HCT116 (cell line): ENCODE results near the gene SUB1. TPM values are rescaled to one million over a fixed set of nuclear protein-coding genes. Genes with fewer than 3 reads are reported as not detected.
"Not testable (repeated sequence)": the region's sequence is repeated elsewhere in the genome, so short reads cannot be mapped to it uniquely, and the experiment has no call there.

ENCODE experiments used
- ATAC-seq: fragments of 200-7000 bp; cut with Tn5 transposase; 2 replicates; pipeline ENCODE4 v1.9.1; 2020; ENCODE audit warnings: mild to moderate bottlenecking, moderate library complexity
- BruUV-seq: library from RNA; stranded (reverse); fragments of 400-500 nt; replicated peaks from 2 replicates; lab custom pipeline; 2021; lab: Mats Ljungman, UMichigan
- CTCF ChIA-PET: fragments of 300-600 bp; sonication (Branson Sonifier 250); formaldehyde crosslinking; loops from one replicate; lab custom pipeline; 2021; ENCODE audit warnings: antibody characterized with exemption; lab: Charles Lee
- POLR2A ChIA-PET: fragments of 300-600, 350-600 bp; sonication (Branson Sonifier 250); formaldehyde crosslinking; loops from one replicate; lab custom pipeline; 2021; ENCODE audit warnings: antibody characterized with exemption; lab: Charles Lee
- RAD21 ChIA-PET, 2 experiments: fragments of 300-600 bp; sonication (Branson Sonifier 250); formaldehyde crosslinking; loops; one replicate each; lab custom pipeline; 2023; ENCODE audit warnings: low total read pairs in 2 of 2; ENCODE audit not compliant: uncharacterized antibody in 2 of 2, unreplicated experiment in 2 of 2, low non-redundant PET in 1 of 2; lab: Charles Lee
- DNase-seq: peaks from one replicate; pipeline ENCODE4 v3.0.0-alpha.2; 2010; ENCODE audit warnings: low read depth, low spot score
- H2AFZ ChIP-seq: fragments of 200-600 bp; shearing (Covaris generic), sonication (generic); 2 replicates; pipeline ENCODE4 v1.6.1; 2017; ENCODE audit warnings: low read depth, mixed run types, mixed read lengths, antibody characterized with exemption, low read length; ENCODE audit not compliant: poor library complexity, severe bottlenecking
- H3K27ac ChIP-seq: 2 replicates; pipeline ENCODE4 v1.5.1; 2012; ENCODE audit warnings: low read depth, low read length
- H3K27me3 ChIP-seq: fragments of 200-600 bp; sonication (generic); 2 replicates; pipeline ENCODE4 v1.6.1; 2016; ENCODE audit warnings: mixed run types, low read length, mixed read lengths; ENCODE audit not compliant: insufficient read depth
- H3K36me3 ChIP-seq, 2 experiments: fragments of 200-500 bp in 1 of 2; fragments of 200-600 bp in 1 of 2; sonication (Bioruptor generic) in 1 of 2; sonication (generic) in 1 of 2; 2 replicates each; pipeline versions ENCODE4 v1.5.1 to v1.6.1; 2014 to 2016; ENCODE audit warnings: low read length in 2 of 2, inconsistent platforms in 1 of 2, mixed read lengths in 1 of 2, mixed run types in 1 of 2; ENCODE audit not compliant: insufficient read depth in 2 of 2, control insufficient read depth in 1 of 2
- H3K4me1 ChIP-seq, 2 experiments: fragments of 200-600 bp in 1 of 2; sonication (generic) in 1 of 2; 2 replicates each; pipeline versions ENCODE4 v1.5.1 to v1.6.1; 2012 to 2017; ENCODE audit warnings: low read length in 2 of 2, inconsistent platforms in 1 of 2, mild to moderate bottlenecking in 1 of 2, mixed read lengths in 1 of 2, mixed run types in 1 of 2, moderate library complexity in 1 of 2; ENCODE audit not compliant: insufficient read depth in 2 of 2, control insufficient read depth in 1 of 2
- H3K4me2 ChIP-seq: fragments of 200-600 bp; sonication (generic); 2 replicates; pipeline ENCODE4 v1.6.1; 2017; ENCODE audit warnings: mixed run types, low read length, mixed read lengths
- H3K4me3 ChIP-seq, 2 experiments: fragments of 200-600 bp in 1 of 2; sonication (generic) in 1 of 2; replicated peaks in 1 of 2; 2 replicates each; pipeline ENCODE4 v1.5.1; 2011 to 2016; ENCODE audit warnings: low read length in 2 of 2, control low read depth in 1 of 2, low read depth in 1 of 2, mild to moderate bottlenecking in 1 of 2, mixed read lengths in 1 of 2, mixed run types in 1 of 2
- H3K79me2 ChIP-seq: fragments of 200-600 bp; sonication (generic); 2 replicates; pipeline ENCODE4 v1.6.1; 2017; ENCODE audit warnings: mild to moderate bottlenecking, mixed run types, low read length, moderate library complexity, mixed read lengths; ENCODE audit not compliant: insufficient read depth
- H3K9ac ChIP-seq: fragments of 200-600 bp; sonication (generic); 2 replicates; pipeline ENCODE4 v1.6.1; 2016; ENCODE audit warnings: low read length, mixed read lengths
- H3K9me2 ChIP-seq: fragments of 200-600 bp; sonication (generic), shearing (Covaris generic); 2 replicates; pipeline ENCODE4 v1.6.1; 2017; ENCODE audit warnings: mixed run types, mild to moderate bottlenecking, moderate library complexity; ENCODE audit not compliant: insufficient read depth
- H3K9me3 ChIP-seq, 2 experiments: fragments of 200-500 bp in 1 of 2; fragments of 200-600 bp in 1 of 2; sonication (Bioruptor generic) in 1 of 2; sonication (generic) in 1 of 2; 2 replicates each; pipeline ENCODE4 v1.6.1; 2014 to 2017; ENCODE audit warnings: low read length in 2 of 2, mixed read lengths in 2 of 2, inconsistent platforms in 1 of 2, low read depth in 1 of 2, mild to moderate bottlenecking in 1 of 2, mixed run types in 1 of 2, moderate library complexity in 1 of 2; ENCODE audit not compliant: control insufficient read depth in 1 of 2, insufficient read depth in 1 of 2
- H4K20me1 ChIP-seq: fragments of 200-600 bp; sonication (generic), shearing (Covaris generic); 2 replicates; pipeline ENCODE4 v1.6.1; 2017; ENCODE audit warnings: mixed run types, mild to moderate bottlenecking, moderate library complexity; ENCODE audit not compliant: insufficient read depth
- CBX3 ChIP-seq: IDR thresholded peaks from 2 replicates; pipeline ENCODE4 v1.6.1; 2012; ENCODE audit warnings: low read depth
- FOSL1 ChIP-seq: IDR thresholded peaks from 2 replicates; pipeline ENCODE4 v1.6.1; 2012; ENCODE audit warnings: low read depth
- POLR2A ChIP-seq: IDR thresholded peaks from 2 replicates; pipeline ENCODE4 v1.7.0; 2011; ENCODE audit warnings: borderline replicate concordance; ENCODE audit not compliant: insufficient read depth, insufficient read length; ENCODE audit errors: extremely low read depth
- SIN3A ChIP-seq: IDR thresholded peaks from 2 replicates; pipeline ENCODE4 v1.6.1; 2012; ENCODE audit warnings: low read depth
- SP1 ChIP-seq: IDR thresholded peaks from 2 replicates; pipeline ENCODE4 v1.6.1; 2012; ENCODE audit warnings: low read depth
- intact Hi-C: fragments of 100-400 bp; cut with micrococcal nuclease; formaldehyde crosslinking; loops from 2 replicates; pipeline ENCODE4 v1.10.0; 2022
- total RNA-seq: library from RNA; stranded (reverse); gene quantifications from one replicate; pipeline ENCODE4 v1.2.1, GENCODE V29; 2021; ENCODE audit not compliant: unreplicated experiment
- TF ChIP-seq, protein P1 (sequence below): IDR thresholded peaks from 2 replicates; pipeline ENCODE4 v1.6.1; 2012; ENCODE audit warnings: low read depth

The SUB1 gene
- total RNA-seq, 1 experiment from 2014 or later = 216 TPM

DNA sequence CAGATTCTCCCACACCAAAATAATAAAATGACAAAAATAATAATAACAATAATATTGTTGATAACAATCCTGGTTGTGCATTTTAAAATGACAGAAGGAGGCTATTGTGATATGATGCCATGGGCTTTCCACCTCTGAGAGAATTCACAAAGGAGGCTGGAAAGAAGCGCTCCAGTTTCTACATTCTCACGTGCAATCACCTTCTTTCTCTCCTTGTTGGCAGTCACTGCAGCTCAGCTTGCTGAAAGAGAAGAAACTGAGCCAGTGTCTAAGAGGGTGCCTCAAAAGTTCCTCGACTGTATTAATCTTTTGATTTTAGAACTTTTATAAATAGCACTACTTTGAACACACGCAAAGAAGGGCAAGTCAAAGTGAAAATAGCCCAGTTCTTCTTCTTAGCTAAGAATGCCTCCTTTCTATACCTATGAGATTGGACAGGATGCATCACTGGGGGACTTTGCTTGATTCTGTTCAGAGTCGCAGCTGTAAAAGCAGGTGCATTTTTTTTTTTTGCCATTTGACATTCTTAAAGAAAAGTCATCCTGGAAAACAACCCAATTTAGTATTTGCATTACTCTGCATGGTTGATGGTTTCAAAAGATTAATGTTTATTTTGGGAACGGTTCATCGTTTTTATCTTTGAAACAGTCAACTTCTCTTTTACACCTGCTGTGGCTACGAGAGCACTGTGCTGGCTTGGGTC is 12.4 kb upstream of the SUB1 start:
- Histone ChIP-seq H3K9me2 (no peaks in the 10 kb centered on the region), H4K20me1 (no peaks in the 10 kb centered on the region), H3K9me3 (no peaks in the 10 kb centered on the region), H3K9ac (no peak overlapping the region), H3K4me2 (no peak overlapping the region), H3K4me3 (no peak overlapping the region), H3K79me2 (no peaks in the 10 kb centered on the region), H3K27me3 (0 out of 2 replicates have a peak, but pooled peaks cover 5% of the 10 kb centered on the region), H3K27ac (no peak overlapping the region), H3K4me1 (no peaks in the 10 kb centered on the region), H3K36me3 (no peaks in the 10 kb centered on the region), H2AFZ (no peak overlapping the region)
- DNase-seq = no peak
- ChIA-PET POLR2A (no interaction called here), RAD21 (no interaction called here), CTCF (no interaction called here)
- intact Hi-C loops = no loop called here
- TF ChIP-seq POLR2A = no peak
- no peak for TF ChIP-seq SIN3A
- TF ChIP-seq CBX3 = no peak
- TF ChIP-seq, protein P1, sequence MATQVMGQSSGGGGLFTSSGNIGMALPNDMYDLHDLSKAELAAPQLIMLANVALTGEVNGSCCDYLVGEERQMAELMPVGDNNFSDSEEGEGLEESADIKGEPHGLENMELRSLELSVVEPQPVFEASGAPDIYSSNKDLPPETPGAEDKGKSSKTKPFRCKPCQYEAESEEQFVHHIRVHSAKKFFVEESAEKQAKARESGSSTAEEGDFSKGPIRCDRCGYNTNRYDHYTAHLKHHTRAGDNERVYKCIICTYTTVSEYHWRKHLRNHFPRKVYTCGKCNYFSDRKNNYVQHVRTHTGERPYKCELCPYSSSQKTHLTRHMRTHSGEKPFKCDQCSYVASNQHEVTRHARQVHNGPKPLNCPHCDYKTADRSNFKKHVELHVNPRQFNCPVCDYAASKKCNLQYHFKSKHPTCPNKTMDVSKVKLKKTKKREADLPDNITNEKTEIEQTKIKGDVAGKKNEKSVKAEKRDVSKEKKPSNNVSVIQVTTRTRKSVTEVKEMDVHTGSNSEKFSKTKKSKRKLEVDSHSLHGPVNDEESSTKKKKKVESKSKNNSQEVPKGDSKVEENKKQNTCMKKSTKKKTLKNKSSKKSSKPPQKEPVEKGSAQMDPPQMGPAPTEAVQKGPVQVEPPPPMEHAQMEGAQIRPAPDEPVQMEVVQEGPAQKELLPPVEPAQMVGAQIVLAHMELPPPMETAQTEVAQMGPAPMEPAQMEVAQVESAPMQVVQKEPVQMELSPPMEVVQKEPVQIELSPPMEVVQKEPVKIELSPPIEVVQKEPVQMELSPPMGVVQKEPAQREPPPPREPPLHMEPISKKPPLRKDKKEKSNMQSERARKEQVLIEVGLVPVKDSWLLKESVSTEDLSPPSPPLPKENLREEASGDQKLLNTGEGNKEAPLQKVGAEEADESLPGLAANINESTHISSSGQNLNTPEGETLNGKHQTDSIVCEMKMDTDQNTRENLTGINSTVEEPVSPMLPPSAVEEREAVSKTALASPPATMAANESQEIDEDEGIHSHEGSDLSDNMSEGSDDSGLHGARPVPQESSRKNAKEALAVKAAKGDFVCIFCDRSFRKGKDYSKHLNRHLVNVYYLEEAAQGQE = no peak
- no peak for TF ChIP-seq FOSL1
- TF ChIP-seq SP1 = no peak
- BruUV-seq = no TSS peak
- ATAC-seq = no peak

DNA sequence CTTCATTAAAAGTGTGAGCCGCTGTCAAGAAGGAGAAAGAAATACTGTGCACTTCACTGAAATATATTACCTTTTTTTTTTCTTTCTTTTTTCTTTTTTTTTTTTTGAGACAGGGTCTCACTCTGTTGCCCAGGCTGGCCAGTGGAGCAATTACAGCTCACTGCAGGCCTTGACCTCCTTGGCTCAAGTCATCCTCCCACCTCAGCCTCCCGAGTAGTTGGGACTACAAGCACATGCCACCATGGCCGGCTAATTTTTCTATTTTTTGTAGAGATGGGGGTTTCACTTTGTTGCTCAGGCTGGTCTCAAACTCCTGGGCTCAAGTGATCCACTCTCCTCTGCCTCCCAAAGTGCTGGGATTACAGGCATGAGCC is 11.9 kb upstream of the SUB1 start:
- DNase-seq, H3K9me3 ChIP-seq, POLR2A ChIA-PET, ATAC-seq, H3K4me1 ChIP-seq, H3K27me3 ChIP-seq, H3K4me3 ChIP-seq, H3K36me3 ChIP-seq, RAD21 ChIA-PET, H3K9ac ChIP-seq, CTCF ChIA-PET, H3K9me2 ChIP-seq, H2AFZ ChIP-seq, H3K4me2 ChIP-seq, BruUV-seq, H3K27ac ChIP-seq, H3K79me2 ChIP-seq, H4K20me1 ChIP-seq, intact Hi-C loops: not testable (repeated sequence)
